ENCODE data around the gene SKP1. TPM values are rescaled to one million over a fixed set of nuclear protein-coding genes. Genes with fewer than 3 reads are reported as not detected.

The SKP1 gene
- total and polyA plus RNA-seq, 9 donors: 208 to 459 (median 376) TPM

DNA sequence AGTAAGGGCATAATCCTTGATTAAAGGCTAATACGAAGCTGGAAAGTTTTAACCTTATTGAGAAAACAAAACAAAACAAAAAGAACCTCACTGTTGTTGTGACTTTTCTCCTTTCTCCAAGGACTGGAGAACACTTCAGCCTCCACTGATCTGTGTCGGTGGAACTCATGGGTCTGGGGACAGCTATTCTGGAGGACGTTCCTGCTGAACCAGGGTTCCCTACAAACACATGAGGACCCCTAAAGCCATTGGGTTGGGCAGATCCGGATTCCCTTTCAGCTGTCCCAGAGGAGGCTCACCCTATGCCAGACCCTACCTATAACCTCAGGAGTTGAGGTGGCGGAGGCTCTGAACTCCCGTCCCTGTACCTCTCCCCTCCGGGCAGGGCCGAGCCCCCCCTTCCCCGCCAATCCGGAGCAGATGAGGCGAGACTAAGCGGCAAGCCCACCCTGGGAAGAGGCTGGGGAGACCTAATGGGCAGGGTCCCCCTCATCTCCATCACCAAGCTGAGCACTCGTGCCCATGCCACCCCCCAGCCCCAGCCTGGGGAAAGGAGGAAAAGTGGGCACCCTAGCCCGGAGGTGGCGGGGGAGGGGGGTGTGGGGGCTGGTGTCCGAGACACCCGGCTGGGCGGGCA is 63.9 kb downstream of the SKP1 start:
- Histone ChIP-seq H3K9me3 (replicated peaks; ENCODE audit: control insufficient read depth, low read depth, low read length) (no peaks in the 10 kb centered on the region), H3K4me3 (ENCODE audit: low read length) (no peak overlapping the region), H3K4me1 (ENCODE audit: control insufficient read depth, insufficient read depth, low read length) (peaks cover 27% of the 10 kb centered on the region), H3K36me3 (ENCODE audit: control insufficient read depth, insufficient read depth, low read length) (no peaks in the 10 kb centered on the region), H3K27ac (ENCODE audit: low read length) (no peak overlapping the region), H3K27me3 (ENCODE audit: control insufficient read depth, insufficient read depth, low read length) (peaks cover 56% of the 10 kb centered on the region)
- 35% methylated on average over 4 of the region's 18 CpGs for WGBS (ENCODE audit: insufficient coverage)
- no peak for DNase-seq

DNA sequence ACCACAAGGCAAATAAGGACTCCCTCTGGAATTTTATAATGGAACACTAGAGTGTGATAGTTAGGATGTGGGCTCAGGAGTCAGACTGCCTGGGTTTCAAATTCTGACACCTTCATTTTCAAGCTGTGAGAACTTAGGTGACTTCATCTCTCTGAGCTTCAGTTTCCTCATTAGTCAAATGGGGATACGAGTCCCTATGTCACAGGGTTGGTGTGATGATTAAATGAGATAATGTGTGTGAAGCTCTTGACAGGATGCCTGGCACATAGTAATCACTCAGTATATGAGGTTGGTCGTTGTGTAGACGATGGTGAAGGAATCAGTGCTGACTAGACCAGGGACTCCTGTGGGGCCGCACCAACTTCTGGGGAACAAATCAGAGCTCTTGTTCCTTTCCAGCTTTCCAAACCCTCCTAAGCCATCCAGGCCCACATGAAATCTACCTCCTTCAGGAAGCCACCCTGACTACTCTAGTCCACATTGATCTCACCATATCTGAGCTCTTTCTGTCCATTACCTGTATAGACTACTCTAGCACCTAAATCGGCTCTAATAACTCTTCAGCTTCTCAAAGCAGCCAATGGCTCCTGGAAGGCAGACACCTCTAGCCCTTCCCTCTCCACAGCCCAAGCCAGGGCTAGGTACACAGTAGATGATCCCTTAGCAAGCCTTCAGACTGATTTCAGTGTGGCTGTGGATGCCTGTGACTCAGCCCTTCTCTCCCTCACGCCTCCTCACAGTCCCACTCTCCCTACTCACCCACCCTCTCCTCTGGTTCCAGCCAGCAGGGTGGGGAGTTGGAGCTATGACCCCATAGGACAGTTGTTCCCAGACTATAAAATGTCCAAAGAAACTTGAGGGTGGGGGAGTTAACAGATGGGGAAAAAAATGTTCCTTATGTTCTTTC is 64.8 kb downstream of the SKP1 start:
- H3K36me3 ChIP-seq (ENCODE audit: control insufficient read depth, insufficient read depth, low read length): no peaks in the 10 kb centered on the region
- H3K4me3 ChIP-seq (ENCODE audit: low read length): no peak overlapping the region
- H3K9me3 ChIP-seq (replicated peaks; ENCODE audit: control insufficient read depth, low read depth, low read length): no peaks in the 10 kb centered on the region
- H3K27me3 ChIP-seq (ENCODE audit: control insufficient read depth, insufficient read depth, low read length): peaks cover 52% of the 10 kb centered on the region
- DNase-seq: no peak
- H3K27ac ChIP-seq (ENCODE audit: low read length): no peak overlapping the region
- WGBS (ENCODE audit: insufficient coverage): 93% methylated on average over 2 of the region's 6 CpGs
- peaks cover 34% of the 10 kb centered on the region for H3K4me1 ChIP-seq (ENCODE audit: control insufficient read depth, insufficient read depth, low read length)

DNA sequence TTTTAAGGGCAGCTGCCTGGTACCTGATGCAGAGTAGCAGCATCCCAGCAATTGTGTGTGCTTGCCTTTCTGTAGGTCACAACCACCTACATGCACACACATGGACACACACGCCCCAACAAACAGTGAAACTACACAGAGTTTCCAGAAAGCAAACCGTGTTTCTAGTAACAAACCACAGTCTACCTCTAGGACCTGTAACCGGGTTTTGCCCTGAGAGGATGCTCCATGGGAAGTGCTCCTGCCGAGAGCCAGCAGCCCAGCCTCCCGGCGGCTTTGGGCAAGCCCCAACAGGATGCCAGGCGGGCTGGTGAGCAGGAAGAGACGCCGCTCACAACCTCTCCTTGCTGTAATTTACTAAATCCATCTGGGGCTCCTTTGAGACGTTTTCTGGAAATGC is 66.4 kb downstream of the SKP1 start:
- no peak overlapping the region for H3K27ac ChIP-seq (ENCODE audit: low read length)
- no peaks in the 10 kb centered on the region for H3K9me3 ChIP-seq (replicated peaks; ENCODE audit: control insufficient read depth, low read depth, low read length)
- H3K4me1 ChIP-seq (ENCODE audit: control insufficient read depth, insufficient read depth, low read length): peaks cover 34% of the 10 kb centered on the region
- no peak overlapping the region for H3K4me3 ChIP-seq (ENCODE audit: low read length)
- H3K36me3 ChIP-seq (ENCODE audit: control insufficient read depth, insufficient read depth, low read length): no peaks in the 10 kb centered on the region
- WGBS (ENCODE audit: insufficient coverage): 51% methylated on average over 7 of the region's 10 CpGs
- no peak for DNase-seq
- peaks cover 44% of the 10 kb centered on the region for H3K27me3 ChIP-seq (ENCODE audit: control insufficient read depth, insufficient read depth, low read length)

DNA sequence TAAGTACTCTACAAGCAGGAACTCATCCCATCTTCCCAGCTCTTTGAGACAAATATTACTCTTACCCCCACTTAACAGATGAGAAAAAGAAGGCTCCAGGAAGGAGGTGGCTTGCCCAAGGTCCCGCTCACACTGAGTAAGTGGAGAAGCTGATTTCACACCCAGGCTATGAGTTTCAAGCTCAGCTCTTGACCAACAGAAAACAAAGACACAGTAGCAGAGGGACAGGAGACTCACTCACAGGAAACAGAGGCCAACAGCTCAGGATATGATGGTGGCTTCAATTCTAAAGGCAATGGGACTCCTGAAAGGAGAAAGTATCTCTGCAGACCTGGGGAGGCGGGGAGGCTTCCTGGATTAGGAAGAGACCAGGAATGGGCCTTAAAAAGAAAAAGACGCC is 69.0 kb downstream of the SKP1 start:
- H3K9me3 ChIP-seq (replicated peaks; ENCODE audit: control insufficient read depth, low read depth, low read length): no peaks in the 10 kb centered on the region
- peaks cover 28% of the 10 kb centered on the region for H3K27me3 ChIP-seq (ENCODE audit: control insufficient read depth, insufficient read depth, low read length)
- H3K4me3 ChIP-seq (ENCODE audit: low read length): no peak overlapping the region
- no peak overlapping the region for H3K27ac ChIP-seq (ENCODE audit: low read length)
- WGBS (ENCODE audit: insufficient coverage): 73% methylated on average over 2 of the region's 3 CpGs
- peaks cover 18% of the 10 kb centered on the region for H3K4me1 ChIP-seq (ENCODE audit: control insufficient read depth, insufficient read depth, low read length)
- no peak for DNase-seq
- no peaks in the 10 kb centered on the region for H3K36me3 ChIP-seq (ENCODE audit: control insufficient read depth, insufficient read depth, low read length)

DNA sequence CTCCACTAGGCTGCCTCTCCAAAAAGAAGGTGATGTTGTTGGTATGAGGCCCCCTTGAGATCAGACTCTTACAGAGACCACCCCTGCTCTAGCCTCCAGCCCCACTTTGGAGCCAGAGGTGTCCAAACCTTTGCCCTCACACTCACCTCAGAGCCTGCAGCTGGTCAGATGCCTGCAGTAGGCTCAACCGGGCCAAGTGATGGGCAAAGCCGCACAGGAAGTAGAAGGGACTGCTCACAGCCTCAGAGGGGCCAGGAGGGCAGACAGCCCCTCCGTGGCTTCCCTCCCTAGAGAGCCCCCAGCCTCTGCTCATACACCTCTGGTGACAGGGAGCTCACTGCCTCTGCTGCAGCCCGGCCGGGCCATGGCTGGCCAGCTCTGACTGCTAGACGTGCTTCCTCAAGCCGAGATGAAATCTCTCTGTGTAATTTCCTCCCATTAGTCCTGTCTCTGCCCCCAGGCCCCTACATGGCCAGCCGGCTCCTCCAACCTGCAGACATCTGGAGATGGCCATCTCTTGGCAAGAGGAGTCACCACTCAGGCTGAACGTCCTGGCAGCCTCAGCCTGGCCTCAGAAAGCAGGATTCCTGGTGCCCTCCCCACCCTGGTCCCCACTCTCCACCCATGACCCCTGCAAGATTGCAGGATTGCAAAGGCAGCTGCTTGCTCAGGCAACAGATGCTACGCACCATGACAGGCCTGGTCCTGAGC is 69.6 kb downstream of the SKP1 start:
- WGBS (ENCODE audit: insufficient coverage): 35% methylated on average over 10 of the region's 10 CpGs
- Histone ChIP-seq H3K4me1 (ENCODE audit: control insufficient read depth, insufficient read depth, low read length) (peaks cover 17% of the 10 kb centered on the region), H3K4me3 (ENCODE audit: low read length) (no peak overlapping the region), H3K9me3 (replicated peaks; ENCODE audit: control insufficient read depth, low read depth, low read length) (no peaks in the 10 kb centered on the region), H3K36me3 (ENCODE audit: control insufficient read depth, insufficient read depth, low read length) (no peaks in the 10 kb centered on the region), H3K27ac (ENCODE audit: low read length) (peak overlapping the region; percentile 20), H3K27me3 (ENCODE audit: control insufficient read depth, insufficient read depth, low read length) (peaks cover 23% of the 10 kb centered on the region)
- no peak for DNase-seq

DNA sequence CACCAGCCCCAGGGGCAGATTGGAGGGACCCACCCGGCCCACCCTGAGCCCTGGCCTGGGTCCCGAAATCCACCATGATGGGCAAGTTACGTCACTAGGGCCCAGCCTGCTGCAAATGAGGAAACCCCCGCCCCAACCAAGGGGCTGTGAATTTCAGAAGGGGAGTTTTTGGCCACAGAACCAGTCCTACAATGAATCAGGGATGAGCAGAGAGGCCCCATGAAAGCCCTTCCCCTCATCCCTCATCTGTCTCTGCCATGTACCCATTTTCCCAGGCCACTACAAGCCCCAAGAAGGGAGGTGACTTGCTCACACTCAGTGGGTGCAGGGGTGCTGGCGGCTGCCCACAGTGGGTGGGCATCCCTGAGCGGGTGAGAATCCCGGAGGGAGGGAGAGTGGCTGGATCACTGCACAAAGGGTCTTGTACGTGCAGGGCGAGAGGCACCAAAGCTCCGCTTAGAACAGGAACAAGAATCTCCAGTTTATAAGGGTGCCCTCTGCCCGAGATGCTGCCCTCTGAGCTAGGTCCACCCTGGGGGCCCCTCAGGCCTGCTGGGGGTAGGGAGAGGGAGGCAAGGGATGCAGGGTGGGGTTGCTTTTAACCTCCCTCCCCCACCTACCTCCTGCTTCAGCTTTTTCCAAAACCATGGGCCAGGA is 72.6 kb downstream of the SKP1 start:
- Histone ChIP-seq H3K27ac (ENCODE audit: low read length) (no peak overlapping the region), H3K36me3 (ENCODE audit: control insufficient read depth, insufficient read depth, low read length) (no peaks in the 10 kb centered on the region), H3K4me3 (ENCODE audit: low read length) (no peak overlapping the region), H3K4me1 (ENCODE audit: control insufficient read depth, insufficient read depth, low read length) (peaks cover 38% of the 10 kb centered on the region), H3K27me3 (ENCODE audit: control insufficient read depth, insufficient read depth, low read length) (peaks cover 6% of the 10 kb centered on the region), H3K9me3 (replicated peaks; ENCODE audit: control insufficient read depth, low read depth, low read length) (no peaks in the 10 kb centered on the region)
- 80% methylated on average over 7 of the region's 11 CpGs for WGBS (ENCODE audit: insufficient coverage)
- DNase-seq: no peak

DNA sequence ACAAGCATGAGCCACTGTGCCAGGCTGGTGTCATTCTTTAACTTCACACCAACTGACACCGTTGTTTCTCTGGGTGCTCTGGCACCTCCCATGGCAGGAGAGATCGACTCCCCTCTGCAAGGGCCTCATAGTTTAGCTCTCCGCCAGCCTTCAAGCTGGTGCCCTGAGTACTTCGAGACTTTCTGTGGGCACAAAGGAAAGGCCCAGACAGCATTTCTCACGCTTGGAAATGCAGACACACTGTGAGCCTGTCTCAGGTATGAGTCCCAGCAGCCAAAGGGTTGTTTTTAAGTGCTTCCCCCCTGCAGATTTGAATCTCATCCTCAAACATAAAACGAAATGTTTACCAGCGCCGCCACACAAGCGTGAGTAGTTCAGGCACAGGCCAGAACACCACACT is 73.4 kb downstream of the SKP1 start:
- WGBS (ENCODE audit: insufficient coverage): 69% methylated on average over 5 of the region's 9 CpGs
- Histone ChIP-seq H3K4me1 (ENCODE audit: control insufficient read depth, insufficient read depth, low read length) (peaks cover 38% of the 10 kb centered on the region), H3K9me3 (replicated peaks; ENCODE audit: control insufficient read depth, low read depth, low read length) (no peaks in the 10 kb centered on the region), H3K36me3 (ENCODE audit: control insufficient read depth, insufficient read depth, low read length) (no peaks in the 10 kb centered on the region), H3K27ac (ENCODE audit: low read length) (no peak overlapping the region), H3K27me3 (ENCODE audit: control insufficient read depth, insufficient read depth, low read length) (peaks cover 6% of the 10 kb centered on the region), H3K4me3 (ENCODE audit: low read length) (no peak overlapping the region)
- no peak for DNase-seq

DNA sequence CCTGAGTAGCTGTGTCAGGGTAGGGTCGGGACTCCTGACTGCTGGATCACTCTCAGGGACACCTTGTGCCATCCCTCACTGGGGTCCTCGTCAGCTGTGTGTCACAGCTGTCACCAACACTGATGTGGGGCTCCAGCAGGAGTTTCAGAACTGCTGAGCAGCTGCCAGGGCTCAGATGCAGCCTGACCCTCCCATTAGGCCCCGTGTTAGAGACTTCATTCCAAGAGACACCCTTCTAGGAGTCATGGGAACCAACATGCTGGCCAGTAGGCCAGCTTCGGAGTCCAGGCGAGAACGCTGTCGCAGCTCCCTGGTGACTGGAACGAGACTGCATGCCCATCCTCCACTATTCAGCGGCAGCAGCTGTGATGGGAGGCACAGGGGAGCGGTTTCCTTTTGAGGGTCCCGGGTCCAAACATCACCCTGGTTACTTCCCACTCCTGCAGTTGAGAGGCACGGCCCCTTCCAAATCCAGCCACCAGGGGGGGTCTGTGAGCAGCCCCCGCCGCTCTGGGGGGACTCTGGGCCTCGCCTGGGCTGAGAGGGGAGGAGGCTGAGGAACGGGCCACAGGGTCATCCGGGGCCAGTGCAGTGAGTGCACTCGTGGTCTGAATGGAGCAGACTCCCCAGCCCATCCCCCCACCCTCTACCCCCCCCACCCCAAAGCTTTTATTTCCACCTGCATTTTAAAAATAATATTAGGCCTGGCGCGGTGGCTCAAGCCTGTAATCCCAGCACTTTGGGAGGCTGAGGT is 74.9 kb downstream of the SKP1 start:
- peaks cover 6% of the 10 kb centered on the region for H3K27me3 ChIP-seq (ENCODE audit: control insufficient read depth, insufficient read depth, low read length)
- H3K4me3 ChIP-seq (ENCODE audit: low read length): no peak overlapping the region
- 49% methylated on average over 8 of the region's 20 CpGs for WGBS (ENCODE audit: insufficient coverage)
- H3K4me1 ChIP-seq (ENCODE audit: control insufficient read depth, insufficient read depth, low read length): peaks cover 32% of the 10 kb centered on the region
- peak overlapping the region; percentile 29 for H3K27ac ChIP-seq (ENCODE audit: low read length)
- no peaks in the 10 kb centered on the region for H3K36me3 ChIP-seq (ENCODE audit: control insufficient read depth, insufficient read depth, low read length)
- peak; percentile 61 for DNase-seq
- H3K9me3 ChIP-seq (replicated peaks; ENCODE audit: control insufficient read depth, low read depth, low read length): no peaks in the 10 kb centered on the region

DNA sequence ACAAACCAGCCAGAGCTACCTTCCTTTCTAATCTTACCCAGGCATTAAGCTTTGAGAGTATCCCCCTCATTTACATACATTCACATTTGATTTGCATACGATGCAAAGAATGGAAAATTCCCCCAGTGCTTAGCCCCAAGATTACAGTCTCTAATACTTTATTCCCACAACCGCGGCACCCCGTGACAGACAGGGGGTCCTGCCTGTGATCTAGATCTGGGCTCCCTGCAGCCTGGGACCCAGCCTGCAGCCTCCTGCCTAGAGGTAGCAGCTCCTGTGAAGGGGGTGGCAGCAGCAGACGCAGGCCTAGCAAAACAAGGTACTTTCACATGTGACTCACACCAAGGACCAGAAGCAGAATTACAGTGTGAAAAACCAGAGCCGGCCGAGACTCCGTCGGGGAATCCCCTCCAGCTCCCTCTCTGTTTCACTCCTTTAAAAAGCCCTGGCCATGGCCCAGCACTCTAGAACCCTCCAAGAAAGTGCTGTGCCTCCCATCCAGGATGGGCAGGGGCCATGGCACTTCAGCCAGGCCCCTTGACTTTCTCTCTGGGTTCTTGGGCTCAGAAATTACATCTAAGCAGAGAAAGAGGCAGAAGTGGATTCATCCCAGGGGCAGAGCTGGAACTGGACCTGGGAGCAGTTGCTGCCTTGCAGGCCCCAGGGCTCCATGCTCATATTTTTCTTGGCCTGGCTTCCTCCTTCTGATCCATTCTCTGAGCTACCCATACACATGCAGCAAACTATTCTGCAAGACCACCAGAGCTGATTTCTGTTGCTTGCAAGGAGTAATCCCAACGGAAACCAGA is 76.3 kb downstream of the SKP1 start:
- no peak overlapping the region for H3K4me3 ChIP-seq (ENCODE audit: low read length)
- H3K27me3 ChIP-seq (ENCODE audit: control insufficient read depth, insufficient read depth, low read length): peaks cover 6% of the 10 kb centered on the region
- peaks cover 31% of the 10 kb centered on the region for H3K4me1 ChIP-seq (ENCODE audit: control insufficient read depth, insufficient read depth, low read length)
- H3K36me3 ChIP-seq (ENCODE audit: control insufficient read depth, insufficient read depth, low read length): no peaks in the 10 kb centered on the region
- H3K27ac ChIP-seq (ENCODE audit: low read length): no peak overlapping the region
- 43% methylated on average over 5 of the region's 10 CpGs for WGBS (ENCODE audit: insufficient coverage)
- peak; percentile 56 for DNase-seq
- no peaks in the 10 kb centered on the region for H3K9me3 ChIP-seq (replicated peaks; ENCODE audit: control insufficient read depth, low read depth, low read length)
